GM12873 (cell line): ENCODE measurements around the gene RBM17.

ENCODE experiments used
- TF ChIP-seq, protein P1 (sequence below): IDR thresholded peaks from 2 replicates; pipeline ENCODE4 v1.5.1; 2012; ENCODE audit warnings: low read depth, mild to moderate bottlenecking, moderate library complexity, low read length, control low read depth; ENCODE audit not compliant: insufficient read depth; ENCODE audit errors: missing control alignments

Gene RBM17

DNA sequence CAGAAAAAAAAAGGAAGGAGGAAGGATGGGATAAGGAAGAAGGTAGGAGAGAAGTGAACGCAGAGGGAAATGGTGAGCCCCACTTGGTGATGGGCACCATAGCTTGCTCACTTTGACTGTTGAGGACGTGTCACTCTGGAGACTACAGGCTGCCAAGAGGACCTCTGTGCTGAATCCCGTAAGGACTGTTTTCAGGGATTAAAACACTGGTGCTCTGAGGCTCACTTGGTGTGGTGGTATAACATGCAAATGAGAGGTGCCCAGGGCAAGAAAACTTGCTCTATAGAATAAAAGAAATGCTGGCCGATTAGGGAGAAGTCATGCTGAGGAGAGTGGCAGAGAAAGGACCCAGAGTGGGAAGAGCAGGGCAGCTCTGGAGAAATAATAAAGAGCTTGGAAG lies 21.4 kb upstream of the RBM17 start:
- TF ChIP-seq, protein P1, sequence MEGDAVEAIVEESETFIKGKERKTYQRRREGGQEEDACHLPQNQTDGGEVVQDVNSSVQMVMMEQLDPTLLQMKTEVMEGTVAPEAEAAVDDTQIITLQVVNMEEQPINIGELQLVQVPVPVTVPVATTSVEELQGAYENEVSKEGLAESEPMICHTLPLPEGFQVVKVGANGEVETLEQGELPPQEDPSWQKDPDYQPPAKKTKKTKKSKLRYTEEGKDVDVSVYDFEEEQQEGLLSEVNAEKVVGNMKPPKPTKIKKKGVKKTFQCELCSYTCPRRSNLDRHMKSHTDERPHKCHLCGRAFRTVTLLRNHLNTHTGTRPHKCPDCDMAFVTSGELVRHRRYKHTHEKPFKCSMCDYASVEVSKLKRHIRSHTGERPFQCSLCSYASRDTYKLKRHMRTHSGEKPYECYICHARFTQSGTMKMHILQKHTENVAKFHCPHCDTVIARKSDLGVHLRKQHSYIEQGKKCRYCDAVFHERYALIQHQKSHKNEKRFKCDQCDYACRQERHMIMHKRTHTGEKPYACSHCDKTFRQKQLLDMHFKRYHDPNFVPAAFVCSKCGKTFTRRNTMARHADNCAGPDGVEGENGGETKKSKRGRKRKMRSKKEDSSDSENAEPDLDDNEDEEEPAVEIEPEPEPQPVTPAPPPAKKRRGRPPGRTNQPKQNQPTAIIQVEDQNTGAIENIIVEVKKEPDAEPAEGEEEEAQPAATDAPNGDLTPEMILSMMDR, result no peak

DNA sequence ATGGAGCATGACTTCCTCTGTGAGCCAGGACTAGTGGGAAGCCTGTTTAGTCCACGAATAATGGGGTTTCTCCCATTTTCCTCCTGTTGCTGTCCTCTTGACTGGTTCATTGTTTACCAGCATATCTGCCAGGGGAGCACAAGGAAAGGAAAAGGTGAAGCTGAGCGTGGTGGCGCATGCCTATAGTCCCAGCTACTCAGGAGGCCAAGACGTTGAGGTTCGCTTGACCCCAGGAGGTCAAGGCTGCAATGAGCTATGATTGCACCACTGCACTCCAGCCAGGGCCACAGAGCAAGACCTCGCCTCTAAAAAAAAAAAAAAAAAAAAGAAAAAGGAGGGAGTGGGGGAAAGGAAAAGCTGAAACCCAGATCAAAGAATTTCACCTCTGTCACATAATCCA lies 20.8 kb upstream of the RBM17 start:
- TF ChIP-seq, protein P1, result no peak

DNA sequence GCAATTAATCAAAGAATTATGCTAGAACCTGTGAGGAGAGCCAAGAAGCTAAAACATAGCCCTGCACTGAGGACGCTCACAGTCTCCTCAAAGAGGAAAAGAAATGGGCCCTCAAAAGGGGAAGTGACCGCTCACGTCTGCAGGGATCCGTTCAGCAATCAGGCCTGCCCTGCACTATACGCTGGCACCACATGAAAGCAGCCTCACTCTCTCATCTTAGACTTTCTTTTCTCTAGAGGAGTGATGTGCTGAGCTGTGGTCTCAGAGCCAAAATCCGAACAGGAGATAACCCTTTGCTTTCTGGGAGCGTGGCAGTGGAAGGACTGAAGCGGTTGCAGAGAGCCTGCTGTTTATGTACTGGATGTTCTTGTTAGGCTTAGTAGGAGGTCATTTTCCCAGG lies 20.4 kb upstream of the RBM17 start:
- TF ChIP-seq, protein P1, result no peak

DNA sequence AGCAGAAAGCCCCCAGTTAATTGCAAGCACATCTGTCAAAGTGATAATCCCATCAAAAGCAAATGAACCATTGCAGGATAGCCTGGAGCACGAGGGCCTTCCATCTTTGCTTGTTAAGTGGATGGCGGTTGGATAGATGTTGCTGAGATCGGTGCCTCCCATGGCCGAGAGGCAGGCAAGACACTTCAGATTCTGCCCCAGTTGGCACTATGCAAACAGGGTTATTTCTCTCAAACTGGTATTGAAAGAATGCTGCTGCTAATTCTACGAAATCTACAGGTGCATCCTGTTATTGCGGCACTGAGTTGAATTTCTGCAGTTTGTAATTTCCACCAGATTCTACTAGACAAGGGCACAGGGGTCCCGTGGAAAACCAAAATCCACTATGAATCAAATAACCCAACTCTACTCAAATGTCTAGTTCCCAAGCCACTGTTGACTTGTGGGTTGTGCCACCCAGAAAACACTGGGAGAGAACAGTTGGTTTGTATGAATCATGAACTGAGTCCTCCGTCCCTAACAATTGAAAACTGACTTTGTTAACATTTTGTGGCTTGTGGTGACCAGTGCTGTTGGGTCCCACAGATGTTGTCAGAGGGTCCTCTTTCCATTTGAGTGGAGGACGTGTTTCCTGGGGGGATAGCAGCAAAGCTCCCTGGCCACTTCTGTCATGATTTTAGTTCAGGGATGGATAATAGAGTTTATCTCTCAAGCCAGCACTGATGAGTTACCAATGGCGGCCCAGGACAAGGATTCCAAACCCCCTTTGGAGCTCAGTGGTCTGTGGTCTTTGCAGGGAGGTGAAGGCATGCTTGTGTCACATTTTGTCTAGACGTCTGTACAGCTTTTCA lies 19.5 kb upstream of the RBM17 start:
- TF ChIP-seq, protein P1, result no peak

DNA sequence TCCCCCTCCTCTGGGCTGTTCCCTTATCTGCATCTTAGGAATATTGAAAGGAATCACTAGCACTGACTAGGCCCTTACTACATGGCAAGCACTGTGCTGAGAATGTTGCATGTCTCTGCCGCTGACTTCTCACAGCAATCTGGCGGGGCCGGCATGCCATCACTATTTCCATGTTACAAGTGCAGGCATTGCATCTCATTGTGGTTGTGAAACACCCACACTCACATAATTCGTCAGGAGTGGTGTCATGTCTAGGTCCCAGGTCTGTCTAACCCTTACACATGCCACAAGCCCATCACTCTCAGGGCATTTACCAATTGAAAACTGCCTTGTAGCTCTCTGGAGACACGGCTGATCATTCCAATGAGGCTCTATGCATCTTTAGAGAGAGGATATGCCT lies 18.2 kb upstream of the RBM17 start:
- TF ChIP-seq, protein P1, result no peak

DNA sequence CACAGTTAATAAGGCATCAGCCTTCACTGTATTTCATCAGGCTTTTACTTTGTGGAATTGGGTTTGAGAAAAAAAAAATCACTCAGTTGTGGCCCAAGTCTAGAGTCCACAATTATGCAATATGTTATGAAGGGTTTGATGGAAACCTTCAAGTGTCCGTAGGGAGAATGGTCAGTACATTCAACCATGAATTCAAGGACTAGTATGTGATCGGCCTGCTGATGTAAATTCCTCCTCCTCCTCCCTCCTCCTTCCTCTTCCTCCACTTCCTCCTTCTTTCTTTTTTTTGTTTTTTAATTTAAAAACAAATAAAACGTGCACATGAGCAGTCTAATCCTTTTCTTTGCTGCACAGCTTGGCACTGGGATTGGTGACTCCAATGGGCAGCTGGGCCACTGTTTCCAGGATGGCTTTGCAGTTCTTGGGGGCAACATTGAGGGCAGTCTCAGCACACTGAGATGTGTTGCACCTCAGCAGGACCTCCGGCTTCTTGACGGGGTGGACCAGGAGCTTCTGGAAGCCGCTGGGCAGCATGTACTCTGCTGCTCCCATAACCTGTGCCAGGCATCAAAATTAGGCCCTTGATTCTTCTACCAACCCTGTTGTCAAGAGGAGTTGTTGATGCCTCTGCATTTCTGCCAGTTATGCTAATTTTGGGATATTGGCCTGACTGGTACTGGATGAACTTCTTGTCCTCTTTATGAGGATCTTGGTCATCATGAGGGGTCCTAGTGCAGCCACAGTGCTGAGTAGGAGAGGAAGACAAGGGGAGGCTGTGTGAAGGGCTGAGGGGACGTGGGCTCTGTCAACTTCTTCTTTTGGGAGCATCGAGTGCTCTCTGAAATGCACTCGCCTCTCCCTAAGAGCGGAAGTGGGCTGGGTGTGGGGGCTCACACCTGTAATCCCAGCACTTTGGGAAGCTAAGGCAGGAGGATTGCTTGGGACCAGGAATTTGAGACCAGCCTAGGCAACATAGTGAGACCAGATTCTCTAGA lies 17.4 kb upstream of the RBM17 start:
- TF ChIP-seq, protein P1, result no peak
